HepG2 (cell line): ENCODE data around the gene RPS6KA3. TPM values are rescaled to one million over a fixed set of nuclear protein-coding genes. Genes with fewer than 3 reads are reported as not detected.

Experiments used
- AGO2 ChIP-seq: fragments of 200-400 bp; formaldehyde crosslinking; optimal IDR thresholded peaks from 2 replicates; pipeline ENCODE3; 2017; ENCODE audit warnings: mild to moderate bottlenecking, low read depth, low read length, moderate library complexity
- ASH2L ChIP-seq: fragments of 300-600, 200-600 bp; sonication (generic); IDR thresholded peaks from 2 replicates; pipeline ENCODE4 v1.7.0; 2017; ENCODE audit warnings: low read depth, mild to moderate bottlenecking, moderate library complexity, mixed read lengths, low read length; ENCODE audit not compliant: insufficient read length
- HNRNPK ChIP-seq: fragments of 200-400 bp; formaldehyde crosslinking; IDR thresholded peaks from 2 replicates; pipeline ENCODE4 v1.6.1; 2018; ENCODE audit warnings: low read length, low read depth, moderate library complexity, mild to moderate bottlenecking; ENCODE audit not compliant: poor library complexity, severe bottlenecking
- HNRNPL ChIP-seq: fragments of 200-400 bp; formaldehyde crosslinking; IDR thresholded peaks from 2 replicates; pipeline ENCODE4 v1.6.1; 2017; ENCODE audit warnings: mild to moderate bottlenecking, low read depth, low read length
- KLF6 ChIP-seq: IDR thresholded peaks from 2 replicates; pipeline ENCODE4 v1.8.0; 2016; ENCODE audit warnings: missing biosample characterization, missing genetic modification reagents
- RBFOX2 ChIP-seq: fragments of 200-400 bp; formaldehyde crosslinking; IDR thresholded peaks from 2 replicates; pipeline ENCODE4 v1.6.1; 2017; ENCODE audit warnings: low read depth, mild to moderate bottlenecking, low read length
- ZNF160 ChIP-seq: sonication (generic); formaldehyde crosslinking; IDR thresholded peaks from 2 replicates; pipeline ENCODE4 v1.8.0; 2022; ENCODE audit warnings: mild to moderate bottlenecking, inconsistent platforms, missing genetic modification reagents
- ZNF850 ChIP-seq: sonication (generic); formaldehyde crosslinking; conservative IDR thresholded peaks from 2 replicates; pipeline ENCODE4 v1.9.0; 2021; ENCODE audit warnings: mild to moderate bottlenecking, missing genetic modification reagents
- polyA plus RNA-seq, 8 experiments: library from polyadenylated mRNA; depleted of rRNA in 3 of 8; stranded (reverse) in 7 of 8; unstranded in 1 of 8; fragments of >200 nt; fragmentation: Illumina TruSeq in 4 of 8; extraction: Trizol in 4 of 8; gene quantifications; 2 replicates each; pipeline versions ENCODE4 v1.2.1 to v1.2.3, GENCODE V29; 2011 to 2016; ENCODE audit warnings: low read depth in 4 of 8, missing spikeins in 1 of 8, mixed read lengths in 1 of 8; ENCODE audit not compliant: insufficient read depth in 1 of 8
- total RNA-seq, 5 experiments: library from RNA; depleted of rRNA; stranded (reverse); fragments of >200 nt; fragmentation: Illumina TruSeq; extraction: Trizol; gene quantifications; 2 replicates each; pipeline ENCODE4 v1.2.3, GENCODE V29; 2016; ENCODE audit warnings: low read depth in 1 of 5
- TF ChIP-seq, protein P1 (sequence below): sonication (generic); formaldehyde crosslinking; IDR thresholded peaks from 2 replicates; pipeline ENCODE4 v1.4.0; 2020; ENCODE audit warnings: mild to moderate bottlenecking, missing genetic modification reagents
- TF ChIP-seq, protein P2 (sequence below): IDR thresholded peaks from 2 replicates; pipeline ENCODE4 v1.6.1; 2016; ENCODE audit warnings: mild to moderate bottlenecking, missing biosample characterization, missing genetic modification reagents
- TF ChIP-seq, protein P3 (sequence below): sonication (generic); formaldehyde crosslinking; IDR thresholded peaks from 2 replicates; pipeline ENCODE4 v1.8.0; 2022; ENCODE audit warnings: mild to moderate bottlenecking, missing genetic modification reagents, moderate library complexity
- TF ChIP-seq, protein P4 (sequence below): sonication (generic); formaldehyde crosslinking; IDR thresholded peaks from 2 replicates; pipeline ENCODE4 v1.8.0; 2022; ENCODE audit warnings: missing genetic modification reagents, mild to moderate bottlenecking, moderate library complexity, borderline replicate concordance

RPS6KA3 gene
- total and polyA plus RNA-seq, 2 of the 13 experiments (the other 11 are each of a cell fraction or from before 2014, with no cell fraction given) = 314 to 357 TPM

DNA sequence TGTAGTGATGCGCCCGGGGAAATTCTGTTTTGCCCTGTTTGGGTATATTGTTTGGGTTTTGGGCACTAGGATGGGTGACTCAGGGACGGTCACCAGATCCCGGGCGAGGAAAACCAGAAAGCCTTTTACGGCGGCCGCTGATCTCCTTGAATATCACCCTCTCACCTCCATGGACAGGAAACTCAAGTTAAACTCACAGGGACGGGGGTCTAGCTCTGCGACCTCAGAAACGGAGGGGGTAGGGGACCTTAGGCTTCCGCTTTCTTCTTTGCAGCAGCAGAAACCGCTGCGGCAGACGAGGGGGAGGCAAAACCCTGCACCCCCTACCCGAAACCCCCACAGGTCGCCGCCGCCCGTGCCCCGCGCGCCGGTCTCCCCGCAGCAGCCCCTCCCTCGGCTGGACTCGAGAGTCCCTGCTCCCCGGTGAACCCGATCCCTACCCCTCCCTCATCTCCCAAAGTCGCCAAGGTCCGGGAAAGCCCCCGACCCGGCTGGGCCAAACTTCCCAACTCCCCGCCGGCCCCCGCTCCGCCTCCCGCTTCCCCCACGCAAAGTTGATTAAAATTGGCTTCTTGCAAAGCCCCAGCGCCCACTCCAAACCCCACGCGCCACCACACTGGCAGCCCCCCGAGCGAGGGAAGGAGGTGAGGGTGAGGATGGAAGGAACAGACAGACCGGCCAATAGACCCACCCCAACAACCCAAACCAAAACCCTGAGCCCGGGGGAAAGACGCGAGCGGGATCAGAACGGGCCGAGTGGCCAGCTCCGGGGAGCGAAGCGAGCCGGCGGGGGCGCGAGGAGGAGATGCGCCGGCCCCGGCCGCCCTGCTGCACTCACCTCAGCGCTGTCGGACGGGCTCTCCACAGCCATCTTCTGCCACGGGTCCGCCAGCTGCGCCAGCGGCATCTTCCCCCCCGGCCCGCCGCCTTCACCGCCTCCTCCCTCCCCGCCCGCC, 705 bp downstream of the RPS6KA3 start (continued):
- TF ChIP-seq, protein P1, sequence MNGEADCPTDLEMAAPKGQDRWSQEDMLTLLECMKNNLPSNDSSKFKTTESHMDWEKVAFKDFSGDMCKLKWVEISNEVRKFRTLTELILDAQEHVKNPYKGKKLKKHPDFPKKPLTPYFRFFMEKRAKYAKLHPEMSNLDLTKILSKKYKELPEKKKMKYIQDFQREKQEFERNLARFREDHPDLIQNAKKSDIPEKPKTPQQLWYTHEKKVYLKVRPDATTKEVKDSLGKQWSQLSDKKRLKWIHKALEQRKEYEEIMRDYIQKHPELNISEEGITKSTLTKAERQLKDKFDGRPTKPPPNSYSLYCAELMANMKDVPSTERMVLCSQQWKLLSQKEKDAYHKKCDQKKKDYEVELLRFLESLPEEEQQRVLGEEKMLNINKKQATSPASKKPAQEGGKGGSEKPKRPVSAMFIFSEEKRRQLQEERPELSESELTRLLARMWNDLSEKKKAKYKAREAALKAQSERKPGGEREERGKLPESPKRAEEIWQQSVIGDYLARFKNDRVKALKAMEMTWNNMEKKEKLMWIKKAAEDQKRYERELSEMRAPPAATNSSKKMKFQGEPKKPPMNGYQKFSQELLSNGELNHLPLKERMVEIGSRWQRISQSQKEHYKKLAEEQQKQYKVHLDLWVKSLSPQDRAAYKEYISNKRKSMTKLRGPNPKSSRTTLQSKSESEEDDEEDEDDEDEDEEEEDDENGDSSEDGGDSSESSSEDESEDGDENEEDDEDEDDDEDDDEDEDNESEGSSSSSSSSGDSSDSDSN (CRISPR knock-in tag) = peak; percentile 7; the same call in 1 of the 2 replicates
- TF ChIP-seq, protein P2, sequence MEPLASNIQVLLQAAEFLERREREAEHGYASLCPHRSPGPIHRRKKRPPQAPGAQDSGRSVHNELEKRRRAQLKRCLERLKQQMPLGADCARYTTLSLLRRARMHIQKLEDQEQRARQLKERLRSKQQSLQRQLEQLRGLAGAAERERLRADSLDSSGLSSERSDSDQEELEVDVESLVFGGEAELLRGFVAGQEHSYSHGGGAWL (CRISPR knock-in tag) = no peak
- TF ChIP-seq HNRNPL (0 out of 2 replicates have a peak, but pooled peaks have one; percentile 12), KLF6 (CRISPR knock-in tag) (no peak), ZNF850 (CRISPR knock-in tag) (no peak), HNRNPK (peak; percentile 49), ZNF160 (CRISPR knock-in tag) (no peak), AGO2 (peak; percentile 94), RBFOX2 (peak; percentile 97), ASH2L (peak; percentile 30)
- TF ChIP-seq, protein P3, sequence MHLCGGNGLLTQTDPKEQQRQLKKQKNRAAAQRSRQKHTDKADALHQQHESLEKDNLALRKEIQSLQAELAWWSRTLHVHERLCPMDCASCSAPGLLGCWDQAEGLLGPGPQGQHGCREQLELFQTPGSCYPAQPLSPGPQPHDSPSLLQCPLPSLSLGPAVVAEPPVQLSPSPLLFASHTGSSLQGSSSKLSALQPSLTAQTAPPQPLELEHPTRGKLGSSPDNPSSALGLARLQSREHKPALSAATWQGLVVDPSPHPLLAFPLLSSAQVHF (CRISPR knock-in tag) = no peak
- TF ChIP-seq, protein P4, sequence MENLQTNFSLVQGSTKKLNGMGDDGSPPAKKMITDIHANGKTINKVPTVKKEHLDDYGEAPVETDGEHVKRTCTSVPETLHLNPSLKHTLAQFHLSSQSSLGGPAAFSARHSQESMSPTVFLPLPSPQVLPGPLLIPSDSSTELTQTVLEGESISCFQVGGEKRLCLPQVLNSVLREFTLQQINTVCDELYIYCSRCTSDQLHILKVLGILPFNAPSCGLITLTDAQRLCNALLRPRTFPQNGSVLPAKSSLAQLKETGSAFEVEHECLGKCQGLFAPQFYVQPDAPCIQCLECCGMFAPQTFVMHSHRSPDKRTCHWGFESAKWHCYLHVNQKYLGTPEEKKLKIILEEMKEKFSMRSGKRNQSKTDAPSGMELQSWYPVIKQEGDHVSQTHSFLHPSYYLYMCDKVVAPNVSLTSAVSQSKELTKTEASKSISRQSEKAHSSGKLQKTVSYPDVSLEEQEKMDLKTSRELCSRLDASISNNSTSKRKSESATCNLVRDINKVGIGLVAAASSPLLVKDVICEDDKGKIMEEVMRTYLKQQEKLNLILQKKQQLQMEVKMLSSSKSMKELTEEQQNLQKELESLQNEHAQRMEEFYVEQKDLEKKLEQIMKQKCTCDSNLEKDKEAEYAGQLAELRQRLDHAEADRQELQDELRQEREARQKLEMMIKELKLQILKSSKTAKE (CRISPR knock-in tag) = 0 out of 2 replicates have a peak, but pooled peaks have one; percentile 3
